Uterus (tissue), 4 donors: ENCODE results near the gene RBM15. TPM values are rescaled to one million over a fixed set of nuclear protein-coding genes. Genes with fewer than 3 reads are reported as not detected.

ENCODE experiments used
- DNase-seq, 2 donors: peaks; one replicate each; pipeline ENCODE4 v3.0.0-alpha.2; 2019 to 2020
- H3K27ac ChIP-seq, 2 donors: fragments of 200-600 bp; sonication (generic); 1 replicate in 1 of 2; 2 replicates in 1 of 2; pipeline ENCODE4 v1.5.1; 2016 to 2018
- H3K27me3 ChIP-seq, 2 donors: fragments of 200-600 bp; sonication (generic); one replicate each; pipeline ENCODE4 v1.5.1; 2018 to 2019; ENCODE audit warnings: control low read depth in 1 of 2
- H3K36me3 ChIP-seq, 2 donors: fragments of 200-600 bp; sonication (generic); one replicate each; pipeline ENCODE4 v1.5.1; 2019; ENCODE audit warnings: control low read depth in 1 of 2
- H3K4me1 ChIP-seq, 2 donors: fragments of 200-600 bp; sonication (generic); one replicate each; pipeline ENCODE4 v1.5.1; 2018 to 2019; ENCODE audit warnings: control low read depth in 1 of 2
- H3K4me3 ChIP-seq, 2 donors: fragments of 200-600 bp; sonication (generic); 1 replicate in 1 of 2; 2 replicates in 1 of 2; pipeline ENCODE4 v1.5.1; 2018 to 2019; ENCODE audit warnings: mild to moderate bottlenecking in 1 of 2
- H3K9me3 ChIP-seq, 2 donors: fragments of 200-600 bp; sonication (generic); one replicate each; pipeline ENCODE4 v1.5.1; 2019; ENCODE audit warnings: control low read depth in 1 of 2
- CTCF ChIP-seq, 4 experiments: fragments of 200-600 bp in 2 of 4; fragments of 450-650 bp in 2 of 4; sonication (generic) in 2 of 4; IDR thresholded peaks; one replicate each; pipeline ENCODE4 v1.5.1; 2016 to 2019; ENCODE audit warnings: antibody characterized with exemption in 4 of 4, mild to moderate bottlenecking in 2 of 4, moderate library complexity in 1 of 4
- POLR2A ChIP-seq, 2 donors: fragments of 450-650 bp; IDR thresholded peaks; one replicate each; pipeline ENCODE4 v1.6.1; 2016; ENCODE audit warnings: antibody characterized with exemption in 2 of 2, mild to moderate bottlenecking in 1 of 2, moderate library complexity in 1 of 2
- intact Hi-C: fragments of 100-400 bp; cut with DNase I; formaldehyde crosslinking; loops from one replicate; pipeline ENCODE4 v1.15.1; 2023; ENCODE audit warnings: low total_unique reads
- total RNA-seq, 4 donors: library from RNA; depleted of rRNA in 3 of 4; stranded (reverse); fragments of >200 nt in 3 of 4; gene quantifications; one replicate each; pipeline versions ENCODE4 v1.1.0 to v1.2.4, GENCODE V29; 2014 to 2023
- donor health status: DM: yes; HTN: yes; CAD: no.

RBM15 gene
- total RNA-seq, 4 donors from 2014 or later: 9.2 to 71.1 (median 20.8) TPM

- Histone ChIP-seq H3K36me3 (no peaks in the 10 kb centered on the region), H3K9me3 (no peaks in the 10 kb centered on the region), H3K4me3 (no peak overlapping the region), H3K4me1 (no peaks in the 10 kb centered on the region), H3K27me3 (no peaks in the 10 kb centered on the region), H3K27ac (no peak overlapping the region)
- no peak for TF ChIP-seq POLR2A (IDR thresholded peaks at IDR 0.05)
- no peak for TF ChIP-seq CTCF (IDR thresholded peaks at IDR 0.05)
- DNase-seq: no peak
- intact Hi-C loops: no loop called here
These were observed 44.9 kb upstream of the RBM15 start for GRCh38 chr1:110294308-110294707.

GRCh38 chr1:110298991-110299390, 40.2 kb upstream of the RBM15 start:
- Histone ChIP-seq H3K36me3 (no peaks in the 10 kb centered on the region), H3K4me1 (no peaks in the 10 kb centered on the region), H3K4me3 (no peak overlapping the region), H3K9me3 (no peaks in the 10 kb centered on the region), H3K27me3 (no peaks in the 10 kb centered on the region), H3K27ac (no peak overlapping the region)
- TF ChIP-seq POLR2A (IDR thresholded peaks at IDR 0.05) (no peak), CTCF (IDR thresholded peaks at IDR 0.05) (no peak)
- intact Hi-C loops: no loop called here
- DNase-seq: no peak

GRCh38 chr1:110300412-110301085, 38.6 kb upstream of the RBM15 start:
- Histone ChIP-seq H3K27ac (no peak overlapping the region), H3K36me3 (no peaks in the 10 kb centered on the region), H3K9me3 (no peaks in the 10 kb centered on the region), H3K4me3 (no peak overlapping the region), H3K27me3 (no peaks in the 10 kb centered on the region), H3K4me1 (no peaks in the 10 kb centered on the region)
- no peak for TF ChIP-seq CTCF (IDR thresholded peaks at IDR 0.05)
- TF ChIP-seq POLR2A (IDR thresholded peaks at IDR 0.05): no peak
- no peak for DNase-seq
- intact Hi-C loops: no loop called here

- Histone ChIP-seq H3K9me3 (no peaks in the 10 kb centered on the region), H3K4me1 (no peaks in the 10 kb centered on the region), H3K27me3 (no peaks in the 10 kb centered on the region), H3K27ac (no peak overlapping the region), H3K36me3 (no peaks in the 10 kb centered on the region), H3K4me3 (no peak overlapping the region)
- no peak for DNase-seq
- TF ChIP-seq CTCF (IDR thresholded peaks at IDR 0.05) (no peak), POLR2A (IDR thresholded peaks at IDR 0.05) (no peak)
- intact Hi-C loops: no loop called here
These were observed 36.3 kb upstream of the RBM15 start for GRCh38 chr1:110302836-110303235.

- TF ChIP-seq POLR2A (IDR thresholded peaks at IDR 0.05): no peak
- no peak for TF ChIP-seq CTCF (IDR thresholded peaks at IDR 0.05)
- intact Hi-C loops: no loop called here
- Histone ChIP-seq H3K9me3 (no peaks in the 10 kb centered on the region), H3K27ac (no peak overlapping the region), H3K4me1 (no peaks in the 10 kb centered on the region), H3K36me3 (no peaks in the 10 kb centered on the region), H3K4me3 (no peak overlapping the region), H3K27me3 (no peaks in the 10 kb centered on the region)
- DNase-seq: no peak
These were observed 33.2 kb upstream of the RBM15 start for GRCh38 chr1:110305900-110306420.
